Right lobe of liver (tissue), 4 donors: ENCODE measurements around the gene NOS1AP.

Experiments used
- CTCF ChIP-seq, 4 donors: fragments of 200-600 bp in 3 of 4; fragments of 450-650 bp in 1 of 4; IDR thresholded peaks; one replicate each; pipeline versions ENCODE4 v1.5.1 to v1.8.0; 2016 to 2022; ENCODE audit warnings: antibody characterized with exemption in 4 of 4, mild to moderate bottlenecking in 2 of 4
- POLR2A ChIP-seq: fragments of 450-650 bp; IDR thresholded peaks from one replicate; pipeline ENCODE4 v1.6.1; 2017; ENCODE audit warnings: antibody characterized with exemption, mild to moderate bottlenecking
- donor health status: DM: no; HTN: no; CAD: no.
- donor health status: DM: no; HTN: no; CAD: no.
- donor health status: DM: no; HTN: yes; CAD: no.

- TF ChIP-seq CTCF (IDR thresholded peaks at IDR 0.05) (no peak), POLR2A (no peak)
Measured at GRCh38 chr1:162062542-162063015, 6.9 kb upstream of the NOS1AP start.
